Thyroid gland (tissue), 4 donors: ENCODE data around the gene SERP1. TPM values are rescaled to one million over a fixed set of nuclear protein-coding genes. Genes with fewer than 3 reads are reported as not detected.

Source experiments
- DNase-seq, 2 donors: peaks; one replicate each; pipeline ENCODE4 v3.0.0-alpha.2; 2019
- H3K27ac ChIP-seq, 3 donors: fragments of 200-600 bp; sonication (generic); 1 replicate in 2 of 3; 2 replicates in 1 of 3; pipeline ENCODE4 v1.5.1; 2016 to 2019; ENCODE audit warnings: mild to moderate bottlenecking in 1 of 3, moderate library complexity in 1 of 3
- H3K27me3 ChIP-seq: fragments of 200-600 bp; sonication (generic); one replicate; pipeline ENCODE4 v1.5.1; 2019
- H3K36me3 ChIP-seq, 2 donors: fragments of 200-600 bp; sonication (generic); one replicate each; pipeline ENCODE4 v1.5.1; 2016 to 2019
- H3K4me1 ChIP-seq, 2 donors: fragments of 200-600 bp; sonication (generic); one replicate each; pipeline ENCODE4 v1.5.1; 2017 to 2019
- H3K4me3 ChIP-seq, 3 donors: fragments of 200-600 bp; sonication (generic); replicated peaks in 1 of 3; 1 replicate in 2 of 3; 2 replicates in 1 of 3; pipeline ENCODE4 v1.5.1; 2016; ENCODE audit warnings: mild to moderate bottlenecking in 1 of 3
- H3K9me3 ChIP-seq: fragments of 200-600 bp; sonication (generic); one replicate; pipeline ENCODE4 v1.5.1; 2017
- POLR2A ChIP-seq, 2 donors: fragments of 450-650 bp; IDR thresholded peaks; one replicate each; pipeline ENCODE4 v1.6.1; 2017; ENCODE audit warnings: antibody characterized with exemption in 2 of 2, mild to moderate bottlenecking in 2 of 2, moderate library complexity in 1 of 2
- WGBS, 2 donors: methylation state at CpG; one replicate each; pipeline ENCODE4 v1.1.5; 2017; 5-methylcytosine and 5-hydroxymethylcytosine counted together
- intact Hi-C: fragments of 100-400 bp; cut with DNase I; formaldehyde crosslinking; loops from one replicate; pipeline ENCODE4 v1.15.1; 2023
- total RNA-seq, 4 donors: library from RNA; depleted of rRNA; stranded (reverse); fragments of >200 nt; gene quantifications; one replicate each; pipeline ENCODE4 v1.2.3, GENCODE V29; 2016
- TF ChIP-seq, protein P1 (sequence below), 6 experiments: fragments of 200-600 bp in 3 of 6; fragments of 450-650 bp in 3 of 6; sonication (generic) in 3 of 6; IDR thresholded peaks; one replicate each; pipeline ENCODE4 v1.5.1; 2016 to 2019; ENCODE audit warnings: antibody characterized with exemption in 6 of 6, mild to moderate bottlenecking in 2 of 6, inconsistent platforms in 1 of 6, moderate library complexity in 1 of 6

SERP1 gene
- total RNA-seq, 4 donors from 2014 or later: 146 to 355 (median 270) TPM

- Histone ChIP-seq H3K4me1 (no peaks in the 10 kb centered on the region), H3K27me3 (no peaks in the 10 kb centered on the region), H3K36me3 (no peaks in the 10 kb centered on the region), H3K27ac (no peak overlapping the region), H3K9me3 (no peaks in the 10 kb centered on the region), H3K4me3 (no peak overlapping the region)
- 88 to 89% methylated on average over 5 of the region's 5 CpGs for WGBS, 2 donors
- TF ChIP-seq, protein P1, sequence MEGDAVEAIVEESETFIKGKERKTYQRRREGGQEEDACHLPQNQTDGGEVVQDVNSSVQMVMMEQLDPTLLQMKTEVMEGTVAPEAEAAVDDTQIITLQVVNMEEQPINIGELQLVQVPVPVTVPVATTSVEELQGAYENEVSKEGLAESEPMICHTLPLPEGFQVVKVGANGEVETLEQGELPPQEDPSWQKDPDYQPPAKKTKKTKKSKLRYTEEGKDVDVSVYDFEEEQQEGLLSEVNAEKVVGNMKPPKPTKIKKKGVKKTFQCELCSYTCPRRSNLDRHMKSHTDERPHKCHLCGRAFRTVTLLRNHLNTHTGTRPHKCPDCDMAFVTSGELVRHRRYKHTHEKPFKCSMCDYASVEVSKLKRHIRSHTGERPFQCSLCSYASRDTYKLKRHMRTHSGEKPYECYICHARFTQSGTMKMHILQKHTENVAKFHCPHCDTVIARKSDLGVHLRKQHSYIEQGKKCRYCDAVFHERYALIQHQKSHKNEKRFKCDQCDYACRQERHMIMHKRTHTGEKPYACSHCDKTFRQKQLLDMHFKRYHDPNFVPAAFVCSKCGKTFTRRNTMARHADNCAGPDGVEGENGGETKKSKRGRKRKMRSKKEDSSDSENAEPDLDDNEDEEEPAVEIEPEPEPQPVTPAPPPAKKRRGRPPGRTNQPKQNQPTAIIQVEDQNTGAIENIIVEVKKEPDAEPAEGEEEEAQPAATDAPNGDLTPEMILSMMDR (IDR thresholded peaks at IDR 0.05): no peak
- TF ChIP-seq POLR2A (IDR thresholded peaks at IDR 0.05): no peak
- no peak for DNase-seq
- intact Hi-C loops: loop anchor here (5.0 kb wide), 1 partner anchor 207 kb away; no protein-coding TSS in a partner anchor
Observed at GRCh38 chr3:150494411-150494977, 51.8 kb downstream of the SERP1 start.

Other genes starting within 250 kb of the SERP1 start
- gene TSC22D2, start 138.2 kb downstream of the SERP1 start, total RNA-seq: 10 to 100 TPM; 14.4 to 35.1 (median 21.2) TPM
- gene EIF2A, start 291 bp upstream of the SERP1 start, total RNA-seq: 100 to 1,000 TPM; 179 to 198 (median 189) TPM
- 100 to 1,000 TPM in 3 of 4 donors, 10 to 100 TPM in 1; 98.8 to 168 (median 137) TPM for gene SELENOT, start 56.8 kb upstream of the SERP1 start, total RNA-seq
- gene ERICH6, start 157.4 kb upstream of the SERP1 start, total RNA-seq: under 1 TPM in 2 of 4 donors, not detected in 2; 0.11 to 0.27 TPM
- gene SIAH2, start 216.7 kb upstream of the SERP1 start, total RNA-seq: 10 to 100 TPM; 17.8 to 29.0 (median 20.4) TPM